Gastrocnemius medialis (tissue), 4 donors: Measurements from ENCODE around the gene ADAMTS2. TPM values are rescaled to one million over a fixed set of nuclear protein-coding genes. Genes with fewer than 3 reads are reported as not detected.

Experiments
- ATAC-seq, 2 donors: fragments of 150-250 bp; one replicate each; pipeline ENCODE4 v1.9.1; 2016
- DNase-seq, 2 donors: peaks; one replicate each; pipeline ENCODE4 v3.0.0-alpha.2; 2019
- H3K27ac ChIP-seq, 4 donors: fragments of 200-600 bp; sonication (generic); 1 replicate in 1 of 4; 2 replicates in 3 of 4; pipeline ENCODE4 v1.5.1; 2016 to 2018; ENCODE audit warnings: mild to moderate bottlenecking in 2 of 4, moderate library complexity in 1 of 4
- H3K27me3 ChIP-seq, 3 donors: fragments of 200-600 bp; sonication (generic) in 2 of 3; 1 replicate in 1 of 3; 2 replicates in 2 of 3; pipeline versions ENCODE4 v1.5.1 to v1.6.0; 2016 to 2019; ENCODE audit warnings: mild to moderate bottlenecking in 1 of 3, moderate library complexity in 1 of 3
- H3K36me3 ChIP-seq, 2 donors: fragments of 200-600 bp; sonication (generic) in 1 of 2; one replicate each; pipeline ENCODE4 v1.5.1; 2017 to 2018
- H3K4me1 ChIP-seq, 2 donors: fragments of 200-600 bp; sonication (generic) in 1 of 2; one replicate each; pipeline ENCODE4 v1.5.1; 2016 to 2017; ENCODE audit warnings: mild to moderate bottlenecking in 2 of 2
- H3K4me3 ChIP-seq, 4 donors: fragments of 200-600 bp; sonication (generic) in 3 of 4; 1 replicate in 1 of 4; 2 replicates in 3 of 4; pipeline ENCODE4 v1.5.1; 2016 to 2019; ENCODE audit warnings: mild to moderate bottlenecking in 2 of 4
- H3K9me3 ChIP-seq, 3 donors: fragments of 200-600 bp; sonication (generic) in 2 of 3; 1 replicate in 1 of 3; 2 replicates in 2 of 3; pipeline ENCODE4 v1.5.1; 2016 to 2019
- CTCF ChIP-seq, 5 experiments: fragments of 450-650 bp in 3 of 5; fragments of 200-600 bp in 2 of 5; sonication (generic) in 2 of 5; IDR thresholded peaks in 4 of 5; conservative IDR thresholded peaks in 1 of 5; 1 replicate in 4 of 5; 2 replicates in 1 of 5; pipeline ENCODE4 v1.5.1; 2016 to 2019; ENCODE audit warnings: antibody characterized with exemption in 5 of 5, mild to moderate bottlenecking in 3 of 5, moderate library complexity in 3 of 5
- POLR2A ChIP-seq, 2 donors: fragments of 450-650 bp; IDR thresholded peaks; one replicate each; pipeline ENCODE4 v1.6.1; 2017; ENCODE audit warnings: antibody characterized with exemption in 2 of 2, mild to moderate bottlenecking in 2 of 2, moderate library complexity in 2 of 2
- in situ Hi-C, 4 donors: fragments of 200-750 bp; cut with MboI; loops; one replicate each; pipeline versions ENCODE4 v1.15.0 to v1.8.0; 2017; ENCODE audit warnings: low sequenced_read_pairs in 4 of 4
- intact Hi-C: fragments of 100-400 bp; cut with DNase I; formaldehyde crosslinking; loops from one replicate; pipeline ENCODE4 v1.15.1; 2023; ENCODE audit warnings: low total_unique reads
- total RNA-seq, 4 donors: library from RNA; depleted of rRNA; stranded (reverse); fragments of >200 nt; gene quantifications; one replicate each; pipeline versions ENCODE4 v1.1.0 to v1.2.3, GENCODE V29; 2016

The ADAMTS2 gene
- total RNA-seq, 4 donors from 2014 or later: 0.78 to 3.8 (median 2.0) TPM

GRCh38 chr5:179169836-179170235 lies 175.4 kb downstream of the ADAMTS2 start:
- Histone ChIP-seq H3K27me3 (peaks cover 0 to 2% (median 0%) of the 10 kb centered on the region in 3 donors), H3K27ac (no peak overlapping the region), H3K4me1 (peaks cover 0 to 4% of the 10 kb centered on the region in 2 donors), H3K36me3 (no peaks in the 10 kb centered on the region), H3K4me3 (no peak overlapping the region), H3K9me3 (no peaks in the 10 kb centered on the region)
- DNase-seq (no peak), ATAC-seq (no peak)
- in situ Hi-C loops (loop anchor here (5.0 to 10.0 kb wide), 3 partner anchors 322 to 327 kb away; no protein-coding TSS in a partner anchor), intact Hi-C loops (loop anchor here (5.0 kb wide), 1 partner anchor 232 kb away; no protein-coding TSS in a partner anchor)
- TF ChIP-seq CTCF (IDR thresholded peaks at IDR 0.05 in 4 of 5, conservative IDR thresholded peaks at IDR 0.05 in 1 of 5) (no peak), POLR2A (IDR thresholded peaks at IDR 0.05) (no peak)

- in situ Hi-C loops (loop anchor here in 3 of 4 donors (5.0 kb wide), 2 partner anchors 324 to 329 kb away; no protein-coding TSS in a partner anchor), intact Hi-C loops (loop anchor here (5.0 kb wide), 1 partner anchor 234 kb away; no protein-coding TSS in a partner anchor)
- Histone ChIP-seq H3K36me3 (no peaks in the 10 kb centered on the region), H3K27me3 (peaks cover 0 to 2% (median 0%) of the 10 kb centered on the region in 3 donors), H3K4me3 (no peak overlapping the region), H3K4me1 (peaks cover 0 to 4% of the 10 kb centered on the region in 2 donors), H3K27ac (no peak overlapping the region), H3K9me3 (no peaks in the 10 kb centered on the region)
- no peak for ATAC-seq
- DNase-seq: peak in 1 of 2 donors; percentile 2
- TF ChIP-seq CTCF (IDR thresholded peaks at IDR 0.05 in 4 of 5, conservative IDR thresholded peaks at IDR 0.05 in 1 of 5) (no peak), POLR2A (IDR thresholded peaks at IDR 0.05) (no peak)
These were observed 176.6 kb downstream of the ADAMTS2 start for GRCh38 chr5:179168664-179169063.

- Histone ChIP-seq H3K4me1 (peaks cover 0 to 4% of the 10 kb centered on the region in 2 donors), H3K9me3 (no peaks in the 10 kb centered on the region), H3K27me3 (peaks cover 0 to 2% (median 0%) of the 10 kb centered on the region in 3 donors), H3K27ac (no peak overlapping the region), H3K36me3 (no peaks in the 10 kb centered on the region), H3K4me3 (no peak overlapping the region)
- no peak for ATAC-seq
- intact Hi-C loops (loop anchor here (1.0 to 5.0 kb wide), 3 partner anchors 177 to 326 kb away; partner anchors contain the start of gene ADAMTS2), in situ Hi-C loops (loop anchor here in 3 of 4 donors (5.0 kb wide), 2 partner anchors 324 to 329 kb away; no protein-coding TSS in a partner anchor)
- TF ChIP-seq POLR2A (IDR thresholded peaks at IDR 0.05) (no peak), CTCF (IDR thresholded peaks at IDR 0.05 in 4 of 5, conservative IDR thresholded peaks at IDR 0.05 in 1 of 5) (no peak)
- DNase-seq: peak in 1 of 2 donors; percentile 10
These were observed 177.3 kb downstream of the ADAMTS2 start for GRCh38 chr5:179167871-179168451.

GRCh38 chr5:179166886-179167841 lies 178.1 kb downstream of the ADAMTS2 start:
- Histone ChIP-seq H3K4me3 (peak overlapping the region in 2 of 4 donors; percentile 15 to 38), H3K27ac (no peak overlapping the region), H3K4me1 (peaks cover 0 to 4% of the 10 kb centered on the region in 2 donors), H3K27me3 (peaks cover 0 to 2% (median 0%) of the 10 kb centered on the region in 3 donors), H3K36me3 (no peaks in the 10 kb centered on the region), H3K9me3 (no peaks in the 10 kb centered on the region)
- DNase-seq (peak in 1 of 2 donors; percentile 12), ATAC-seq (peak; percentile 62 to 78)
- TF ChIP-seq POLR2A (IDR thresholded peaks at IDR 0.05) (no peak), CTCF (IDR thresholded peaks at IDR 0.05 in 4 of 5, conservative IDR thresholded peaks at IDR 0.05 in 1 of 5) (peak; percentile 72 to 99 (median 94))
- in situ Hi-C loops (loop anchor here in 3 of 4 donors (5.0 kb wide), 2 partner anchors 325 to 330 kb away; no protein-coding TSS in a partner anchor), intact Hi-C loops (loop anchor here (1.0 to 5.0 kb wide), 3 partner anchors 178 to 327 kb away; partner anchors contain the start of gene ADAMTS2)
